ENCODE measurements around the gene PCNT.

- TF ChIP-seq CTCF (IDR thresholded peaks at IDR 0.05), result no peak
- TF ChIP-seq ZFX (IDR thresholded peaks at IDR 0.05; ENCODE audit: borderline replicate concordance), result no peak
Observed at GRCh38 chr21:46285206-46285661, 38.7 kb upstream of the PCNT start, which contains the start of gene MCM3AP.

All from 22Rv1 (cell line).